ENCODE data around the gene PQBP1.

DNA sequence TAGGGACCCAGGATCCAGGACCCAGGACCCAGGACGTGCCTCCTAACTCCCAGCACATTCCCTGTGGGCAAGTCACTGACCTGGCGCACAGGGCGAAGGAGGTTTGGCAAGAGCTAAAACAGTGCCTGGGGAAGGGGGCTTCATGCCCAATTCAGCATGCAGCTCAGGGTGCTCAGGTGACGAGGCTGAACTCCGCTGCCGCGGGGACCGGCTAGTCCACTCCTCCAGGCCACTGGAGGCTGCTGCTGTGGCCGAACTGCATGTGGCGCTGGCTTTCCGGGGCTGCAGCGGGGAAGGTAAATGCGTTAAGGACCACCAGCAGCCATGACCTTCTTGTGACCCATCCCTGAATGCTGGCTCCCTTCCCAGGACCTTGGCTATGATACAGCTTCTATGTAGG, 26.0 kb downstream of the PQBP1 start:
- TF ChIP-seq, protein P1, sequence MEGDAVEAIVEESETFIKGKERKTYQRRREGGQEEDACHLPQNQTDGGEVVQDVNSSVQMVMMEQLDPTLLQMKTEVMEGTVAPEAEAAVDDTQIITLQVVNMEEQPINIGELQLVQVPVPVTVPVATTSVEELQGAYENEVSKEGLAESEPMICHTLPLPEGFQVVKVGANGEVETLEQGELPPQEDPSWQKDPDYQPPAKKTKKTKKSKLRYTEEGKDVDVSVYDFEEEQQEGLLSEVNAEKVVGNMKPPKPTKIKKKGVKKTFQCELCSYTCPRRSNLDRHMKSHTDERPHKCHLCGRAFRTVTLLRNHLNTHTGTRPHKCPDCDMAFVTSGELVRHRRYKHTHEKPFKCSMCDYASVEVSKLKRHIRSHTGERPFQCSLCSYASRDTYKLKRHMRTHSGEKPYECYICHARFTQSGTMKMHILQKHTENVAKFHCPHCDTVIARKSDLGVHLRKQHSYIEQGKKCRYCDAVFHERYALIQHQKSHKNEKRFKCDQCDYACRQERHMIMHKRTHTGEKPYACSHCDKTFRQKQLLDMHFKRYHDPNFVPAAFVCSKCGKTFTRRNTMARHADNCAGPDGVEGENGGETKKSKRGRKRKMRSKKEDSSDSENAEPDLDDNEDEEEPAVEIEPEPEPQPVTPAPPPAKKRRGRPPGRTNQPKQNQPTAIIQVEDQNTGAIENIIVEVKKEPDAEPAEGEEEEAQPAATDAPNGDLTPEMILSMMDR (IDR thresholded peaks at IDR 0.05), result no peak
- TF ChIP-seq POLR2A (IDR thresholded peaks at IDR 0.05), result no peak

Measured in uterus (tissue), 2 donors.